Right atrium auricular region (tissue), 2 donors: ENCODE measurements around the gene PCGF1. TPM values are rescaled to one million over a fixed set of nuclear protein-coding genes. Genes with fewer than 3 reads are reported as not detected.
A peak's percentile ranks its signal among the peaks of the same experiment; 100 is the strongest.

ENCODE experiments used
- DNase-seq: peaks from one replicate; pipeline ENCODE4 v3.0.0-alpha.2; 2019; ENCODE audit warnings: low spot score
- H3K27ac ChIP-seq, 2 donors: fragments of 200-600 bp; sonication (generic); 1 replicate in 1 of 2; 2 replicates in 1 of 2; pipeline ENCODE4 v1.5.1; 2016 to 2019
- H3K27me3 ChIP-seq, 2 donors: fragments of 200-600 bp; sonication (generic); one replicate each; pipeline versions ENCODE4 v1.5.1 to v1.6.0; 2017 to 2019
- H3K36me3 ChIP-seq: fragments of 200-600 bp; sonication (generic); one replicate; pipeline ENCODE4 v1.5.1; 2016
- H3K4me1 ChIP-seq, 2 donors: fragments of 200-600 bp; sonication (generic); one replicate each; pipeline versions ENCODE4 v1.5.1 to v1.6.0; 2017 to 2019
- H3K4me3 ChIP-seq, 2 donors: fragments of 200-600 bp; sonication (generic); 1 replicate in 1 of 2; 2 replicates in 1 of 2; pipeline ENCODE4 v1.5.1; 2017 to 2019; ENCODE audit warnings: mild to moderate bottlenecking in 1 of 2, moderate library complexity in 1 of 2
- H3K9me3 ChIP-seq, 2 donors: fragments of 200-600 bp; sonication (generic); one replicate each; pipeline ENCODE4 v1.5.1; 2019
- CTCF ChIP-seq, 2 donors: fragments of 200-600 bp; sonication (generic); IDR thresholded peaks; one replicate each; pipeline ENCODE4 v1.5.1; 2019; ENCODE audit warnings: antibody characterized with exemption in 2 of 2
- total RNA-seq, 2 donors: library from RNA; depleted of rRNA; stranded (reverse); fragments of >200 nt; gene quantifications; one replicate each; pipeline ENCODE4 v1.1.0, GENCODE V29; 2016

Gene PCGF1
- 10 to 100 TPM; 15.2 to 19.0 TPM for total RNA-seq

- Histone ChIP-seq H3K4me1 (peaks cover 0 to 56% of the 10 kb centered on the region in 2 donors), H3K36me3 (peaks cover 14% of the 10 kb centered on the region), H3K27ac (peak within 1 kb of the TSS; percentile 97 to 99), H3K4me3 (peak within 1 kb of the TSS; percentile 78 to 92), H3K9me3 (no peaks in the 10 kb centered on the region), H3K27me3 (peaks cover 3 to 6% of the 10 kb centered on the region in 2 donors)
- DNase-seq = peak; percentile 98
- peak in 1 of 2 donors; percentile 47 for TF ChIP-seq CTCF (IDR thresholded peaks at IDR 0.05)
Measured at GRCh38 chr2:74507145-74507925, at the start of gene PCGF1. Gene PCGF1 (minus strand): TSS chr2:74507695. CDS start chr2:74507668, 27 bp downstream.

GRCh38 chr2:74556831-74557370, 49.4 kb upstream of the PCGF1 start:
- TF ChIP-seq CTCF (IDR thresholded peaks at IDR 0.05) = no peak

GRCh38 chr2:74556159-74556558, 48.7 kb upstream of the PCGF1 start:
- no peak overlapping the region for H3K4me3 ChIP-seq
- TF ChIP-seq CTCF (IDR thresholded peaks at IDR 0.05) = no peak
- H3K9me3 ChIP-seq = no peaks in the 10 kb centered on the region
- DNase-seq = no peak
- no peaks in the 10 kb centered on the region for H3K36me3 ChIP-seq
- no peaks in the 10 kb centered on the region for H3K27me3 ChIP-seq
- H3K27ac ChIP-seq = no peak overlapping the region
- peaks cover 0 to 17% of the 10 kb centered on the region in 2 donors for H3K4me1 ChIP-seq

More at GRCh38 chr2:74556831-74557370, 49.4 kb upstream of the PCGF1 start:
- no peak overlapping the region for H3K27ac ChIP-seq
- H3K9me3 ChIP-seq = no peaks in the 10 kb centered on the region
- peaks cover 0 to 17% of the 10 kb centered on the region in 2 donors for H3K4me1 ChIP-seq
- no peak for DNase-seq
- no peak overlapping the region for H3K4me3 ChIP-seq
- no peaks in the 10 kb centered on the region for H3K27me3 ChIP-seq
- H3K36me3 ChIP-seq = no peaks in the 10 kb centered on the region

GRCh38 chr2:74555610-74556103, 48.2 kb upstream of the PCGF1 start:
- DNase-seq = no peak
- no peaks in the 10 kb centered on the region for H3K27me3 ChIP-seq
- peak overlapping the region in 1 of 2 donors; percentile 89 for H3K27ac ChIP-seq

More at GRCh38 chr2:74555610-74556103, 48.2 kb upstream of the PCGF1 start:
- Histone ChIP-seq H3K9me3 (no peaks in the 10 kb centered on the region), H3K4me1 (peaks cover 0 to 17% of the 10 kb centered on the region in 2 donors), H3K4me3 (peak overlapping the region; percentile 68 to 71), H3K36me3 (no peaks in the 10 kb centered on the region)
- no peak for TF ChIP-seq CTCF (IDR thresholded peaks at IDR 0.05)
